ENCODE results near the gene S100A16. TPM values are rescaled to one million over a fixed set of nuclear protein-coding genes. Genes with fewer than 3 reads are reported as not detected.

S100A16 gene
- total RNA-seq, 1 experiment from 2014 or later: 14.6 TPM

- TF ChIP-seq MAX (CRISPR knock-in tag; IDR thresholded peaks at IDR 0.05) (no peak), ZNF138 (CRISPR knock-in tag; conservative IDR thresholded peaks at IDR 0.05) (no peak), SMAD4 (CRISPR knock-in tag; IDR thresholded peaks at IDR 0.05) (no peak)
- TF ChIP-seq, protein P1, sequence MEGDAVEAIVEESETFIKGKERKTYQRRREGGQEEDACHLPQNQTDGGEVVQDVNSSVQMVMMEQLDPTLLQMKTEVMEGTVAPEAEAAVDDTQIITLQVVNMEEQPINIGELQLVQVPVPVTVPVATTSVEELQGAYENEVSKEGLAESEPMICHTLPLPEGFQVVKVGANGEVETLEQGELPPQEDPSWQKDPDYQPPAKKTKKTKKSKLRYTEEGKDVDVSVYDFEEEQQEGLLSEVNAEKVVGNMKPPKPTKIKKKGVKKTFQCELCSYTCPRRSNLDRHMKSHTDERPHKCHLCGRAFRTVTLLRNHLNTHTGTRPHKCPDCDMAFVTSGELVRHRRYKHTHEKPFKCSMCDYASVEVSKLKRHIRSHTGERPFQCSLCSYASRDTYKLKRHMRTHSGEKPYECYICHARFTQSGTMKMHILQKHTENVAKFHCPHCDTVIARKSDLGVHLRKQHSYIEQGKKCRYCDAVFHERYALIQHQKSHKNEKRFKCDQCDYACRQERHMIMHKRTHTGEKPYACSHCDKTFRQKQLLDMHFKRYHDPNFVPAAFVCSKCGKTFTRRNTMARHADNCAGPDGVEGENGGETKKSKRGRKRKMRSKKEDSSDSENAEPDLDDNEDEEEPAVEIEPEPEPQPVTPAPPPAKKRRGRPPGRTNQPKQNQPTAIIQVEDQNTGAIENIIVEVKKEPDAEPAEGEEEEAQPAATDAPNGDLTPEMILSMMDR (IDR thresholded peaks at IDR 0.05): no peak
These were observed 29.2 kb upstream of the S100A16 start (continued) for GRCh38 chr1:153642161-153642560.

GRCh38 chr1:153640861-153641260 lies 27.9 kb upstream of the S100A16 start:
- CTCF ChIA-PET: interaction anchor here (0.8 kb wide), 1 partner anchor 13 kb away, joined by 4 read pairs; the partner anchor contains the start of gene S100A13
- H3K4me1 Mint-ChIP-seq: 0 out of 2 replicates have a peak, but pooled peaks cover 4% of the 10 kb centered on the region
- H3K9me3 Mint-ChIP-seq: no peaks in the 10 kb centered on the region
- no peak for TF ChIP-seq KAT7 (CRISPR knock-in tag; IDR thresholded peaks at IDR 0.05; ENCODE audit: borderline replicate concordance)
- no peak for TF ChIP-seq ARID4B (CRISPR knock-in tag; IDR thresholded peaks at IDR 0.05; ENCODE audit: borderline replicate concordance)
- TF ChIP-seq, protein P2, sequence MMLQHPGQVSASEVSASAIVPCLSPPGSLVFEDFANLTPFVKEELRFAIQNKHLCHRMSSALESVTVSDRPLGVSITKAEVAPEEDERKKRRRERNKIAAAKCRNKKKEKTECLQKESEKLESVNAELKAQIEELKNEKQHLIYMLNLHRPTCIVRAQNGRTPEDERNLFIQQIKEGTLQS (CRISPR knock-in tag; conservative IDR thresholded peaks at IDR 0.05): no peak
- no peak for TF ChIP-seq IRF1 (CRISPR knock-in tag; IDR thresholded peaks at IDR 0.05)
- no peak for TF ChIP-seq ELF4 (CRISPR knock-in tag; IDR thresholded peaks at IDR 0.05; ENCODE audit: low read depth)
- no peak for TF ChIP-seq ERG (CRISPR knock-in tag; IDR thresholded peaks at IDR 0.05)
- TF ChIP-seq ZNF232 (CRISPR knock-in tag; IDR thresholded peaks at IDR 0.05): no peak
- no peak for TF ChIP-seq SOX15 (CRISPR knock-in tag; IDR thresholded peaks at IDR 0.05)
- no peak for TF ChIP-seq SMAD3 (CRISPR knock-in tag; IDR thresholded peaks at IDR 0.05; ENCODE audit: borderline replicate concordance)
- no peak for TF ChIP-seq NFE2L1 (CRISPR knock-in tag; IDR thresholded peaks at IDR 0.05)
- TF ChIP-seq PREB (CRISPR knock-in tag; IDR thresholded peaks at IDR 0.05; ENCODE audit: borderline replicate concordance): no peak
- TF ChIP-seq, protein P3, sequence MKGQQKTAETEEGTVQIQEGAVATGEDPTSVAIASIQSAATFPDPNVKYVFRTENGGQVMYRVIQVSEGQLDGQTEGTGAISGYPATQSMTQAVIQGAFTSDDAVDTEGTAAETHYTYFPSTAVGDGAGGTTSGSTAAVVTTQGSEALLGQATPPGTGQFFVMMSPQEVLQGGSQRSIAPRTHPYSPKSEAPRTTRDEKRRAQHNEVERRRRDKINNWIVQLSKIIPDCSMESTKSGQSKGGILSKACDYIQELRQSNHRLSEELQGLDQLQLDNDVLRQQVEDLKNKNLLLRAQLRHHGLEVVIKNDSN (CRISPR knock-in tag; IDR thresholded peaks at IDR 0.05): no peak
- TF ChIP-seq ZNF512 (CRISPR knock-in tag; IDR thresholded peaks at IDR 0.05; ENCODE audit: borderline replicate concordance): no peak
- no peak for TF ChIP-seq TEAD1 (CRISPR knock-in tag; IDR thresholded peaks at IDR 0.05)
- no peak for TF ChIP-seq E2F1 (CRISPR knock-in tag; IDR thresholded peaks at IDR 0.05)
- no peak for TF ChIP-seq CDX4 (CRISPR knock-in tag; IDR thresholded peaks at IDR 0.05; ENCODE audit: borderline replicate concordance)
- TF ChIP-seq RELA (CRISPR knock-in tag; IDR thresholded peaks at IDR 0.05; ENCODE audit: borderline replicate concordance): no peak
- no peak for TF ChIP-seq CREM (CRISPR knock-in tag; IDR thresholded peaks at IDR 0.05)
- POLR2A ChIA-PET: no interaction called here
- no peak overlapping the region for H3K27ac Mint-ChIP-seq
- peaks cover 90% of the 10 kb centered on the region for H3K36me3 Mint-ChIP-seq
- H3K27me3 Mint-ChIP-seq (ENCODE audit: low read depth): no peaks in the 10 kb centered on the region
- H3K4me3 Mint-ChIP-seq: no peak overlapping the region
- ATAC-seq (no peak), DNase-seq (ENCODE audit: low spot score) (no peak)

Data from WTC11 (cell line).